HCT116 (cell line): Measurements from ENCODE around the gene HDAC7. TPM values are rescaled to one million over a fixed set of nuclear protein-coding genes. Genes with fewer than 3 reads are reported as not detected.

Experiments used
- ATAC-seq: fragments of 200-7000 bp; cut with Tn5 transposase; 2 replicates; pipeline ENCODE4 v1.9.1; 2020; ENCODE audit warnings: mild to moderate bottlenecking, moderate library complexity
- BruUV-seq: library from RNA; stranded (reverse); fragments of 400-500 nt; replicated peaks from 2 replicates; lab custom pipeline; 2021; lab: Mats Ljungman, UMichigan
- CTCF ChIA-PET: fragments of 300-600 bp; sonication (Branson Sonifier 250); formaldehyde crosslinking; loops from one replicate; lab custom pipeline; 2021; ENCODE audit warnings: antibody characterized with exemption; lab: Charles Lee
- POLR2A ChIA-PET: fragments of 300-600, 350-600 bp; sonication (Branson Sonifier 250); formaldehyde crosslinking; loops from one replicate; lab custom pipeline; 2021; ENCODE audit warnings: antibody characterized with exemption; lab: Charles Lee
- RAD21 ChIA-PET, 2 experiments: fragments of 300-600 bp; sonication (Branson Sonifier 250); formaldehyde crosslinking; loops; one replicate each; lab custom pipeline; 2023; ENCODE audit warnings: low total read pairs in 2 of 2; ENCODE audit not compliant: uncharacterized antibody in 2 of 2, unreplicated experiment in 2 of 2, low non-redundant PET in 1 of 2; lab: Charles Lee
- DNase-seq: peaks from one replicate; pipeline ENCODE4 v3.0.0-alpha.2; 2010; ENCODE audit warnings: low read depth, low spot score
- H2AFZ ChIP-seq: fragments of 200-600 bp; shearing (Covaris generic), sonication (generic); 2 replicates; pipeline ENCODE4 v1.6.1; 2017; ENCODE audit warnings: low read depth, mixed run types, mixed read lengths, antibody characterized with exemption, low read length; ENCODE audit not compliant: poor library complexity, severe bottlenecking
- H3K27ac ChIP-seq: 2 replicates; pipeline ENCODE4 v1.5.1; 2012; ENCODE audit warnings: low read depth, low read length
- H3K27me3 ChIP-seq: fragments of 200-600 bp; sonication (generic); 2 replicates; pipeline ENCODE4 v1.6.1; 2016; ENCODE audit warnings: mixed run types, low read length, mixed read lengths; ENCODE audit not compliant: insufficient read depth
- H3K36me3 ChIP-seq, 2 experiments: fragments of 200-500 bp in 1 of 2; fragments of 200-600 bp in 1 of 2; sonication (Bioruptor generic) in 1 of 2; sonication (generic) in 1 of 2; 2 replicates each; pipeline versions ENCODE4 v1.5.1 to v1.6.1; 2014 to 2016; ENCODE audit warnings: low read length in 2 of 2, inconsistent platforms in 1 of 2, mixed read lengths in 1 of 2, mixed run types in 1 of 2; ENCODE audit not compliant: insufficient read depth in 2 of 2, control insufficient read depth in 1 of 2
- H3K4me1 ChIP-seq, 2 experiments: fragments of 200-600 bp in 1 of 2; sonication (generic) in 1 of 2; 2 replicates each; pipeline versions ENCODE4 v1.5.1 to v1.6.1; 2012 to 2017; ENCODE audit warnings: low read length in 2 of 2, inconsistent platforms in 1 of 2, mild to moderate bottlenecking in 1 of 2, mixed read lengths in 1 of 2, mixed run types in 1 of 2, moderate library complexity in 1 of 2; ENCODE audit not compliant: insufficient read depth in 2 of 2, control insufficient read depth in 1 of 2
- H3K4me2 ChIP-seq: fragments of 200-600 bp; sonication (generic); 2 replicates; pipeline ENCODE4 v1.6.1; 2017; ENCODE audit warnings: mixed run types, low read length, mixed read lengths
- H3K4me3 ChIP-seq, 2 experiments: fragments of 200-600 bp in 1 of 2; sonication (generic) in 1 of 2; replicated peaks in 1 of 2; 2 replicates each; pipeline ENCODE4 v1.5.1; 2011 to 2016; ENCODE audit warnings: low read length in 2 of 2, control low read depth in 1 of 2, low read depth in 1 of 2, mild to moderate bottlenecking in 1 of 2, mixed read lengths in 1 of 2, mixed run types in 1 of 2
- H3K79me2 ChIP-seq: fragments of 200-600 bp; sonication (generic); 2 replicates; pipeline ENCODE4 v1.6.1; 2017; ENCODE audit warnings: mild to moderate bottlenecking, mixed run types, low read length, moderate library complexity, mixed read lengths; ENCODE audit not compliant: insufficient read depth
- H3K9ac ChIP-seq: fragments of 200-600 bp; sonication (generic); 2 replicates; pipeline ENCODE4 v1.6.1; 2016; ENCODE audit warnings: low read length, mixed read lengths
- H3K9me2 ChIP-seq: fragments of 200-600 bp; sonication (generic), shearing (Covaris generic); 2 replicates; pipeline ENCODE4 v1.6.1; 2017; ENCODE audit warnings: mixed run types, mild to moderate bottlenecking, moderate library complexity; ENCODE audit not compliant: insufficient read depth
- H3K9me3 ChIP-seq, 2 experiments: fragments of 200-500 bp in 1 of 2; fragments of 200-600 bp in 1 of 2; sonication (Bioruptor generic) in 1 of 2; sonication (generic) in 1 of 2; 2 replicates each; pipeline ENCODE4 v1.6.1; 2014 to 2017; ENCODE audit warnings: low read length in 2 of 2, mixed read lengths in 2 of 2, inconsistent platforms in 1 of 2, low read depth in 1 of 2, mild to moderate bottlenecking in 1 of 2, mixed run types in 1 of 2, moderate library complexity in 1 of 2; ENCODE audit not compliant: control insufficient read depth in 1 of 2, insufficient read depth in 1 of 2
- H4K20me1 ChIP-seq: fragments of 200-600 bp; sonication (generic), shearing (Covaris generic); 2 replicates; pipeline ENCODE4 v1.6.1; 2017; ENCODE audit warnings: mixed run types, mild to moderate bottlenecking, moderate library complexity; ENCODE audit not compliant: insufficient read depth
- ELF1 ChIP-seq: IDR thresholded peaks from 2 replicates; pipeline ENCODE4 v1.6.1; 2012; ENCODE audit warnings: low read depth, borderline replicate concordance
- POLR2A ChIP-seq: IDR thresholded peaks from 2 replicates; pipeline ENCODE4 v1.7.0; 2011; ENCODE audit warnings: borderline replicate concordance; ENCODE audit not compliant: insufficient read depth, insufficient read length; ENCODE audit errors: extremely low read depth
- RAD21 ChIP-seq: IDR thresholded peaks from 2 replicates; pipeline ENCODE4 v1.6.1; 2012; ENCODE audit warnings: low read depth, mild to moderate bottlenecking
- YY1 ChIP-seq: IDR thresholded peaks from 2 replicates; pipeline ENCODE4 v1.6.1; 2011; ENCODE audit warnings: low read length, low read depth, moderate library complexity, mild to moderate bottlenecking; ENCODE audit not compliant: insufficient replicate concordance; ENCODE audit errors: extremely low read depth
- ZNF274 ChIP-seq: fragments of 200-500 bp; sonication (Bioruptor generic); IDR thresholded peaks from 2 replicates; pipeline ENCODE4 v1.6.1; 2014; ENCODE audit warnings: mild to moderate bottlenecking, low read depth, low read length, inconsistent platforms
- intact Hi-C: fragments of 100-400 bp; cut with micrococcal nuclease; formaldehyde crosslinking; loops from 2 replicates; pipeline ENCODE4 v1.10.0; 2022
- total RNA-seq: library from RNA; stranded (reverse); gene quantifications from one replicate; pipeline ENCODE4 v1.2.1, GENCODE V29; 2021; ENCODE audit not compliant: unreplicated experiment
- TF ChIP-seq, protein P1 (sequence below), 3 experiments: fragments of 200-600 bp in 1 of 3; sonication (generic) in 1 of 3; IDR thresholded peaks in 2 of 3; conservative IDR thresholded peaks in 1 of 3; 2 replicates each; pipeline ENCODE4 v1.5.1; 2012 to 2017; ENCODE audit warnings: low read depth in 2 of 3, low read length in 2 of 3, antibody characterized with exemption in 1 of 3, borderline replicate concordance in 1 of 3, control low read depth in 1 of 3, mild to moderate bottlenecking in 1 of 3, mixed read lengths in 1 of 3, mixed run types in 1 of 3, moderate library complexity in 1 of 3; ENCODE audit not compliant: insufficient read depth in 1 of 3

HDAC7 gene
- total RNA-seq, 1 experiment from 2014 or later = 38.1 TPM

DNA sequence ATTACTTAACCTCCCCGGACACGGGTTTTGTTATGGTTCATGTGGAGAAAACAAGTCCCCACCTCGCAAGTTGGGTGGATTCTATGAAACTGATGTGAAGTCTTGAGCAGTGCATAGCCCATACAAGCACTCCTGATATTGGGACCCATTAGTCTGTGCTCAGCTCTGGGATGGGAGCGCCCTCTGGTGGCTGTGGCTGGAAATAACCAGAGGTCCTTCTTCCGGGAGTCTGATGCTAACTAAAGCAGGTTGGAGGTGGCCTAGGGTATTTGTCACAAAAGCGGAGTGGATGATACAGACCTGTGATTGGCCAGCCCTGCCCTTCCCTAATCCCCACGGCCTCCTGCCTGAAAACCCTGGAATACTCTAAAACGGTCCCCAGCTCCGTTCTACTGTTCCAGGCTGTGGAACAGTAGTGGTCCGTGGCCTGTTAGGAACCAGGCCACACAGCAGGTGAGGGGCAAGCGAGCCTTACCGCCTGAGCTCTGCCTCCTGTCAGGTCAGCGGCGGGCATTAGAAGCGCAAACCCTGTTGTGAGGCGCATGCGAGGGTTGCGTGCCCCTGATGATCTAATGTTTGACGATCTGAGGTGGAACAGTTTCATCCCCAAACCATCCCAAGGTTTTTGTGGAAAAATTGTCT, 40.3 kb downstream of the HDAC7 start:
- peaks cover 5 to 9% of the 10 kb centered on the region in 2 experiments; a peak in 3 of 4 replicates for H3K36me3 ChIP-seq
- H3K4me2 ChIP-seq = no peak overlapping the region
- no peak overlapping the region for H3K9ac ChIP-seq
- RAD21 ChIA-PET = interaction anchor here (1.0 to 1.3 kb wide), 3 partner anchors 33 to 59 kb away, joined by 3 to 4 read pairs (median 3); no protein-coding TSS in a partner anchor
- H3K4me1 ChIP-seq = peaks cover 17 to 39% of the 10 kb centered on the region in 2 experiments
- peaks cover 16% of the 10 kb centered on the region for H3K79me2 ChIP-seq
- CTCF ChIA-PET = interaction anchor here (0.7 to 5.4 kb wide), 9 partner anchors 12 to 64 kb away, joined by 3 to 70 read pairs (median 4); no protein-coding TSS in a partner anchor
- no peaks in the 10 kb centered on the region for H3K9me3 ChIP-seq
- peak; percentile 89 for ATAC-seq
- intact Hi-C loops = loop anchor here (1.0 to 10.0 kb wide), 4 partner anchors 35 to 745 kb away; no protein-coding TSS in a partner anchor
- no TSS peak for BruUV-seq
- POLR2A ChIA-PET = no interaction called here
- no peaks in the 10 kb centered on the region for H3K27me3 ChIP-seq
- DNase-seq = peak; percentile 61
- H4K20me1 ChIP-seq = no peaks in the 10 kb centered on the region
- no peak overlapping the region for H2AFZ ChIP-seq
- TF ChIP-seq ZNF274 = no peak
- TF ChIP-seq YY1 = peak; percentile 30
- peak; percentile 94 for TF ChIP-seq RAD21
- TF ChIP-seq ELF1 = no peak; the same call in 1 of the 2 replicates
- TF ChIP-seq POLR2A = no peak
- TF ChIP-seq, protein P1, sequence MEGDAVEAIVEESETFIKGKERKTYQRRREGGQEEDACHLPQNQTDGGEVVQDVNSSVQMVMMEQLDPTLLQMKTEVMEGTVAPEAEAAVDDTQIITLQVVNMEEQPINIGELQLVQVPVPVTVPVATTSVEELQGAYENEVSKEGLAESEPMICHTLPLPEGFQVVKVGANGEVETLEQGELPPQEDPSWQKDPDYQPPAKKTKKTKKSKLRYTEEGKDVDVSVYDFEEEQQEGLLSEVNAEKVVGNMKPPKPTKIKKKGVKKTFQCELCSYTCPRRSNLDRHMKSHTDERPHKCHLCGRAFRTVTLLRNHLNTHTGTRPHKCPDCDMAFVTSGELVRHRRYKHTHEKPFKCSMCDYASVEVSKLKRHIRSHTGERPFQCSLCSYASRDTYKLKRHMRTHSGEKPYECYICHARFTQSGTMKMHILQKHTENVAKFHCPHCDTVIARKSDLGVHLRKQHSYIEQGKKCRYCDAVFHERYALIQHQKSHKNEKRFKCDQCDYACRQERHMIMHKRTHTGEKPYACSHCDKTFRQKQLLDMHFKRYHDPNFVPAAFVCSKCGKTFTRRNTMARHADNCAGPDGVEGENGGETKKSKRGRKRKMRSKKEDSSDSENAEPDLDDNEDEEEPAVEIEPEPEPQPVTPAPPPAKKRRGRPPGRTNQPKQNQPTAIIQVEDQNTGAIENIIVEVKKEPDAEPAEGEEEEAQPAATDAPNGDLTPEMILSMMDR (IDR thresholded peaks at IDR 0.05 in 2 of 3, conservative IDR thresholded peaks at IDR 0.05 in 1 of 3; ENCODE audit: borderline replicate concordance in 1 of 3, insufficient read depth in 1 of 3, low read depth in 2 of 3, low read length in 2 of 3) = peak; percentile 91 to 97 (median 94)
- H3K9me2 ChIP-seq = no peaks in the 10 kb centered on the region
- no peak overlapping the region for H3K4me3 ChIP-seq
- no peak overlapping the region for H3K27ac ChIP-seq
